Heart left ventricle (tissue), 16 donors: ENCODE results near the gene TMEM38A. TPM values are rescaled to one million over a fixed set of nuclear protein-coding genes. Genes with fewer than 3 reads are reported as not detected.
"Not testable (repeated sequence)": the region's sequence is repeated elsewhere in the genome, so short reads cannot be mapped to it uniquely, and the experiment has no call there.

Experiments
- ATAC-seq, 4 donors: fragments of 200-7000 bp; cut with Tn5 transposase; one replicate each; pipeline ENCODE4 v1.9.1; 2020 to 2022; ENCODE audit warnings: moderate library complexity in 4 of 4, mild to moderate bottlenecking in 3 of 4, moderate number of reproducible peaks in 1 of 4
- DNase-seq, 5 donors: peaks; one replicate each; pipeline ENCODE4 v3.0.0-alpha.2; 2020
- H3K27ac ChIP-seq, 12 donors: fragments of 200-600 bp; sonication (generic) in 4 of 12; one replicate each; pipeline versions ENCODE4 v1.5.0 to v1.8.0; 2016 to 2022; ENCODE audit warnings: mild to moderate bottlenecking in 2 of 12
- H3K27me3 ChIP-seq, 9 donors: fragments of 200-600 bp; sonication (generic) in 2 of 9; one replicate each; pipeline versions ENCODE4 v1.5.1 to v1.8.0; 2016 to 2022; ENCODE audit warnings: mild to moderate bottlenecking in 3 of 9
- H3K36me3 ChIP-seq, 9 donors: fragments of 200-600 bp; sonication (generic) in 2 of 9; one replicate each; pipeline versions ENCODE4 v1.5.0 to v1.8.0; 2018 to 2022; ENCODE audit warnings: mild to moderate bottlenecking in 2 of 9
- H3K4me1 ChIP-seq, 12 donors: fragments of 200-600 bp; sonication (generic) in 4 of 12; one replicate each; pipeline versions ENCODE4 v1.5.0 to v1.8.0; 2016 to 2022; ENCODE audit warnings: mild to moderate bottlenecking in 3 of 12
- H3K4me3 ChIP-seq, 12 donors: fragments of 200-600 bp; sonication (generic) in 4 of 12; one replicate each; pipeline versions ENCODE4 v1.5.0 to v1.8.0; 2017 to 2022; ENCODE audit warnings: mild to moderate bottlenecking in 9 of 12, moderate library complexity in 4 of 12
- H3K9me3 ChIP-seq, 12 donors: fragments of 200-600 bp; sonication (generic) in 4 of 12; one replicate each; pipeline versions ENCODE4 v1.5.0 to v1.8.0; 2016 to 2022; ENCODE audit warnings: mild to moderate bottlenecking in 1 of 12
- CTCF ChIP-seq, 12 donors: fragments of 200-600 bp; sonication (generic) in 4 of 12; IDR thresholded peaks; one replicate each; pipeline versions ENCODE4 v1.5.0 to v1.8.0; 2018 to 2022; ENCODE audit warnings: antibody characterized with exemption in 12 of 12, mild to moderate bottlenecking in 5 of 12
- POLR2A ChIP-seq, 2 donors: fragments of 450-650 bp; IDR thresholded peaks; one replicate each; pipeline ENCODE4 v1.6.1; 2017; ENCODE audit warnings: antibody characterized with exemption in 2 of 2, mild to moderate bottlenecking in 2 of 2, moderate library complexity in 2 of 2
- WGBS, 4 donors: extraction: QIAGEN DNeasy Blood & Tissue Kit in 2 of 4; methylation state at CpG; one replicate each; pipeline versions ENCODE4 v1.1.5 to v1.1.7; 2013 to 2018; 5-methylcytosine and 5-hydroxymethylcytosine counted together
- intact Hi-C, 10 donors: fragments of 100-400 bp; cut with DNase I; formaldehyde crosslinking; loops; one replicate each; pipeline versions ENCODE4 v1.11.1 to v1.14.2; 2022
- polyA plus RNA-seq, 2 donors: library from polyadenylated mRNA; stranded (reverse); fragments of 200-250 nt; gene quantifications; one replicate each; pipeline ENCODE4 v1.2.3, GENCODE V29; 2013
- total RNA-seq, 9 donors: library from RNA; depleted of rRNA in 2 of 9; stranded (reverse); fragments of >200 nt in 2 of 9; fragmentation: NEBNext Ultra II Directional in 3 of 9; extraction: Animal tissue kit (Norgen Biotek cat#: 25700) in 3 of 9; gene quantifications; one replicate each; pipeline versions ENCODE4 v1.1.0 to v1.2.4, GENCODE V29; 2016 to 2023
- donor health status: ischemic (EF 13 %, LVEDD 7.1; RV severe dilation, severe dysfunction).
- donor health status: healthy with polysubstance abuse.
- donor health status: DM: no; HTN: yes; CAD: no.
- donor health status: DM: no; HTN: no; CAD: no.
- donor health status: ischemic (EF 25% LVEDD 6.9; RV normal size, moderate dysfunction).
- donor health status: ischemic (EF 25% LVEDD 5.7; RV mildly dilated, moderate dysfunction).
- donor health status: healthy.
- donor health status: DM: yes; HTN: yes; CAD: no.
- donor health status: ischemic (EF 35%, LVEDD 5.7; RV mildly dilated, moderate dysfunction).
- donor health status: nonischemic (EF 11% LVEDD 7.7; RV severe dilation, severe dysfunction).
- donor health status: DM: yes; HTN: yes; CAD: no.
- donor health status: PGD.
- donor health status: ischemic (EF 29% LVEDD 5.4; RV normal size, mild dysfunction).
- donor health status: nonischemic (EF 23%, LVEDD 6.1; RV moderate dilation, normal function).

The TMEM38A gene
- total and polyA plus RNA-seq, 11 donors, result 13.7 to 47.4 (median 27.2) TPM

GRCh38 chr19:16650821-16651220 lies 10.1 kb upstream of the TMEM38A start:
- no peaks in the 10 kb centered on the region for H3K9me3 ChIP-seq
- peaks cover 5 to 97% (median 88%) of the 10 kb centered on the region in 9 donors for H3K36me3 ChIP-seq
- no peak overlapping the region for H3K4me3 ChIP-seq
- TF ChIP-seq POLR2A (IDR thresholded peaks at IDR 0.05) (no peak), CTCF (IDR thresholded peaks at IDR 0.05) (no peak)
- peaks cover 0 to 9% (median 0%) of the 10 kb centered on the region in 12 donors for H3K4me1 ChIP-seq
- 81 to 92% (median 84%) methylated on average over 2 of the region's 2 CpGs for WGBS, 4 donors
- ATAC-seq (no peak), DNase-seq (no peak)
- H3K27me3 ChIP-seq, result no peaks in the 10 kb centered on the region
- intact Hi-C loops, result no loop called here
- no peak overlapping the region for H3K27ac ChIP-seq

- WGBS, 4 donors, result 93 to 96% (median 95%) methylated on average over 8 of the region's 8 CpGs
- H3K36me3 ChIP-seq, result peaks cover 5 to 97% (median 88%) of the 10 kb centered on the region in 9 donors
- H3K27ac ChIP-seq, DNase-seq, H3K9me3 ChIP-seq, H3K4me3 ChIP-seq, H3K27me3 ChIP-seq, intact Hi-C loops, ATAC-seq: not testable (repeated sequence)
- peaks cover 0 to 12% (median 0%) of the 10 kb centered on the region in 12 donors for H3K4me1 ChIP-seq
Observed at GRCh38 chr19:16651421-16652188, 9.3 kb upstream of the TMEM38A start.

GRCh38 chr19:16652854-16653253 lies 8.1 kb upstream of the TMEM38A start:
- intact Hi-C loops, result no loop called here
- no peak for TF ChIP-seq POLR2A (IDR thresholded peaks at IDR 0.05)
- no peak overlapping the region for H3K27ac ChIP-seq
- ATAC-seq (no peak), DNase-seq (no peak)
- no peak overlapping the region for H3K4me3 ChIP-seq
- WGBS, 4 donors, result 62 to 77% (median 69%) methylated on average over 7 of the region's 7 CpGs
- H3K4me1 ChIP-seq, result peaks cover 0 to 20% (median 4%) of the 10 kb centered on the region in 12 donors
- no peaks in the 10 kb centered on the region for H3K27me3 ChIP-seq
- H3K9me3 ChIP-seq, result no peaks in the 10 kb centered on the region
- H3K36me3 ChIP-seq, result peaks cover 5 to 98% (median 88%) of the 10 kb centered on the region in 9 donors

GRCh38 chr19:16654140-16654539 lies 6.8 kb upstream of the TMEM38A start:
- Histone ChIP-seq H3K36me3 (peaks cover 5 to 97% (median 86%) of the 10 kb centered on the region in 9 donors), H3K4me3 (no peak overlapping the region), H3K27ac (no peak overlapping the region), H3K27me3 (no peaks in the 10 kb centered on the region), H3K4me1 (peaks cover 4 to 32% (median 17%) of the 10 kb centered on the region in 12 donors), H3K9me3 (no peaks in the 10 kb centered on the region)
- TF ChIP-seq CTCF (IDR thresholded peaks at IDR 0.05) (no peak), POLR2A (IDR thresholded peaks at IDR 0.05) (no peak)
- intact Hi-C loops, result no loop called here
- DNase-seq (no peak), ATAC-seq (no peak)
- 94 to 98% (median 96%) methylated on average over 3 of the region's 3 CpGs for WGBS, 4 donors

- Histone ChIP-seq H3K27ac (no peak overlapping the region), H3K27me3 (no peaks in the 10 kb centered on the region), H3K4me3 (no peak overlapping the region), H3K36me3 (peaks cover 5 to 93% (median 82%) of the 10 kb centered on the region in 9 donors), H3K9me3 (no peaks in the 10 kb centered on the region), H3K4me1 (peaks cover 6 to 35% (median 20%) of the 10 kb centered on the region in 12 donors)
- DNase-seq (no peak), ATAC-seq (no peak)
- no peak for TF ChIP-seq CTCF (IDR thresholded peaks at IDR 0.05)
- intact Hi-C loops, result loop anchor here in 1 of 10 donors (5.0 kb wide), 1 partner anchor 32 kb away; no protein-coding TSS in a partner anchor
- WGBS, 4 donors, result 81 to 90% (median 84%) methylated on average over 3 of the region's 3 CpGs
Observed at GRCh38 chr19:16654627-16655026, 6.3 kb upstream of the TMEM38A start.
